Stimulated activated CD8-positive, alpha-beta memory T cell treated with anti-CD3 and anti-CD28 coated beads, Interleukin-2, amount 100 ng/mL, for 48 hours (primary cell): ENCODE data around the gene ANKRD6.

Source experiments
- DNase-seq, 2 donors: peaks; one replicate each; pipeline ENCODE4 v3.0.0-alpha.2; 2020; ENCODE audit warnings: low read depth in 2 of 2

The ANKRD6 gene

DNA sequence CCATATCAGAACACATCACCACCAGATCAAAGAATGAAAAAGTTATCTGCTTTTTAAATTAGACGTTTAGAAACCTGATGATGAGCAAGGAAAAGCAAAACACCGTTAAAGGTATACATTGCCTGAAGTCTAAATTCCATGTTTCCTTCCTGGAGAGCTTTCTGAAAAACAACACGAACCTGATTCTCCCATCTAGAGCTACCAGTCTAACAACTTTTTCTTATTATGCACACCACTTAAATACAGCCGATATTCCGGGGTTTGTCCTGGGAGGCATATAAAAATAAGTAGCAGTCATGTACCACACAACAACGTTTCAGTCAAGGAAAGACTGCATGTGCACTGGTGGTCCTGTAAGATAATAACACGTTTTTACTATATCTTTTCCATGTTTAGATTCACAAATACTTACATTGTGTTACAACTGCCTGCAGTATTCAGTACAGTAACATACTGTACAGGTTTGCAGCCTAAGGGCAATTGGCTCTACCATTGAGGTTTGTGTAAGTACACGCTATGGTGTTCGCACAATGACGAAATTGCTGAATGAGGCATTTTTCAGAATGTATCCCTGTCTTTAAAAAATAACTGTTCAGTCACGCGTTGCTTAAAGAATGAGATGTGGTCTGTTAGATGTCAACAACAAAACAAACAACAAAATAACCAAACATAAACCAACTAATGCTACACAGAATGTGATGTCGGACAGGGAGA, 224.7 kb downstream of the ANKRD6 start:
- DNase-seq: no peak

DNA sequence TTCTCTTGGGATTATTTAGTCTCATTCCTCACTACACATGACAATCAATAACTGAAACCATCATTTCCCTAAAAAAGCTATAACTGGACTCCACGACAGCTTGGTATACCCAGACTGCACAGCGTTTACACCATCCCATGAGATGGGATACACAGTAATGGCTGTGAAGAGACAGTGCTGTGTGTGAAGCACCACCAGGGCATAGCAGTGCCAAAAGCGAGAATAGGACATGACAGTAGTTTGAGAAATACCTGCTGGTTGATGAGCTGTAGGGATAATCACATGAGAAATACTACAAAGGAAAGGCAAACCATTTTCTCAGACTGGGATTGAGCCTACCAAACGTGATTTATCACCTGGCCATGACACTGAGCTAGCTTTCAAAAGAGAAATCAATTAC, 228.0 kb downstream of the ANKRD6 start:
- no peak for DNase-seq

DNA sequence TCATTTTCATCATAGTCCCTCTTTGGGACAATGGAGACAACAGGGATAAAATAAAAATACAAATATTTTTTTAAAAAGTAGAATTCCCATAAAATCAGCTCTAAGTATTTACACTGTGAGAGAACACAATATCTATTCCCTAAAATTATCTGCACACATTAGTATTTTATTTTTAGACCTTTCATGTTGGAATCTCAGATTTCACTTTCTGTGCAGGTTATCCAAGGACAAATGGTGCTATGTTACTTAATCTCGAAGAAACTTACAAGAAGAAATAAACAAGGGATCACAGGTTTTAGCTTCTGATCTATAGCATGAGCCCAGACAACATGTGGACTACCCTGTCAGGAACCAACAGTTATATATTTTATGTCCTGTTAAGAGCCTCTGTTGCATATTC, 228.6 kb downstream of the ANKRD6 start:
- DNase-seq: no peak

DNA sequence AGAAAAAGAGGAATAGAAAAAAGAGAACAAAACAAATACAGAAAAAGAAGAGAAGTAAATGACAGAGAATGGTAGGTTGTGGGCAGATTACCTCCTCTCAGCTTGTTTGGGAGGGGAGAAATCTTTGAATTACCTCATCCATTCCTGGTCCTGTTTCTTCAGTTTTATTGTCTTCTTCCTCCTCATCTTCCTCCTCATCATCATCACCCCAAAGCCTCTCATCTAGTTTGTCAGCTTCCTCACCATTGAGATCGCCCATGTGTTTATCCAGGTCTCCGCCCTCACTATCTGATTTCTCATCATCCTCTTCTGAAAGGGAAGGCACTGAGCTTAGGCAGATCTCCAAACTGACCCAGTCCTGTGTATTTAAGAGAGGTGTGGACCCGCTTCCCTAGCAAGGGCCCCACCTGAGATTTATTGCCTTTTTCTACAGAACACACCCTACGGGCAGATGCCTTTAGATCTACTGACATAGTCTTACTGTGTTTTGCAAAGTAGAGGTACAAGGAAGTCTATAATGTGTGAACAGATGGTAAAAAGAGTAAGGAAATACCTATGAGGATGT, 229.8 kb downstream of the ANKRD6 start:
- DNase-seq: no peak

DNA sequence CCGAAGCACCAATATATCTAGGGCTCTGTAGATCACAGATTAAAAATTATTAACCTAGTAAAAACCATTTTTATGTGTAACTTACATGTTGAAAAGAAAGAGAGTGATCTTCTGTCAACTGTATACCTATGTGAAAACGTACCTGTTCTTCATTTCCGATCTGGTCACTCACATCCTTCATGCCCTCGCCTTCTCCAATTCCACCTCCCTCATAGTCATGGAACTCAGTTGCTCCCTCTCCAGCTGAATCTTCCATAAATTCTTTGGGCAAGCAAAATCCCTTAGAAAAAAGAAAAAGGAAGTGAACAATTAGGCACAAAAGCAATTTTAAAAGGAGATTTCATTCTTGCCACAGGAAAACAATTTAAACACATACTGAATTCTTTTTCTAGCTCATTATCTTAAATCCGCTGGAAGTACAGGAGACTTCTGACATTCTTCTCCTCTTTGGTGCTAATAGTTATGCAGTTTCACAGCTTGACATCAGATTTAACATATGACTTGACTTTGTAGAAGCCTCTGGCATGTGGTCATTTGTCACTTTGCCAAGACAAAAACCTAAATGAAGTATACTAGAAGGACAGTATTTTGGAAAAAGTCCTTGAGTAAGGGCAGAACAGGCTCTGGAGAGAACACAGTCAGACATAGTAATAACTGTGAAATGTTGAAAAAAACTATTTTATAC, 235.1 kb downstream of the ANKRD6 start:
- no peak for DNase-seq

DNA sequence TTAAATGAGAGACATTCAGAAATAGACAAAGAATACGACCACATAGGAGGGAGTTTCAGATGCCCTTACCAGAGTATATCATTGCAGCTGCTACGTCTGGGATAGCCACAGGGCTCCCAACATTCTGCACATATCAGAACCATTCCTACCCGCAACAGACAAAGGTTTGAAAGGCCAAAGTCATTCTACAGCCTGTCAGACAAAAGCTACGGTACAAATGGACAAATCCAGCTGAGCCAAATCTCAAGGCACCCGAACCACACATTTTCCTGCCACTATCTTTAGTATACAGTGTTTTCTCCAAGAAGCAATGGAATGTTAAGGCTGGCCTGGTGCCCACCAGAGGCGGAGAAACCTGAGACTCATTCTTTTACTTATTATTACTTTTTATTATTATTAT, 236.1 kb downstream of the ANKRD6 start:
- no peak for DNase-seq

DNA sequence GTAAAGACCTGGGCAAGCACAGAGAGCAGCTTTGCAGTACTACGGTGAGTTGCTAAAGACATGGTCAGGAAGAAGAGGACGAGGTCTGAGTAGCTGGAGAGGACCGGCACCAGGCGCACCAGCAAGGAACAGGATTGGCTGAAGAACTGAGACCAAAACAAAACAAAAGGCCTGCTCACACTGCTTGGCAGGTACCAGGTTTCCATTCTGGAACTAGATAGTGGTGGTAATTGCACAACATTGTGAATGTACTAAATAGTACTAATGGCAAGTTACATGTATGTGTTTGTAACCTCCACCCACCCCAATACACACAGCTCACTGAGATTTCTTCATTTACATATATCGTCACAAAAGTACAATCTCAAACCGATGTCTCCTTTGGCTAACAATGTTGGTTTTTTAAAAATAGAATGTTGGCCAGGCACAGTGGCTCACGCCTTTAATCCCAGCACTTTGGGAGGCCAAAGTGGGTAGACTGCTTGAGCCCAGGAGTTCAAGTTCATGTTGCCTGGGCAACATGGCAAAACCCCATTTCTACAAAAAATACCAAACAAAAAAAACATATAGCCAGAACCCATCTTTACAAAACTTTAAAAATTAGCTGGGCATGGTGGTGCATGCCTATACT, 238.1 kb downstream of the ANKRD6 start:
- no peak for DNase-seq

DNA sequence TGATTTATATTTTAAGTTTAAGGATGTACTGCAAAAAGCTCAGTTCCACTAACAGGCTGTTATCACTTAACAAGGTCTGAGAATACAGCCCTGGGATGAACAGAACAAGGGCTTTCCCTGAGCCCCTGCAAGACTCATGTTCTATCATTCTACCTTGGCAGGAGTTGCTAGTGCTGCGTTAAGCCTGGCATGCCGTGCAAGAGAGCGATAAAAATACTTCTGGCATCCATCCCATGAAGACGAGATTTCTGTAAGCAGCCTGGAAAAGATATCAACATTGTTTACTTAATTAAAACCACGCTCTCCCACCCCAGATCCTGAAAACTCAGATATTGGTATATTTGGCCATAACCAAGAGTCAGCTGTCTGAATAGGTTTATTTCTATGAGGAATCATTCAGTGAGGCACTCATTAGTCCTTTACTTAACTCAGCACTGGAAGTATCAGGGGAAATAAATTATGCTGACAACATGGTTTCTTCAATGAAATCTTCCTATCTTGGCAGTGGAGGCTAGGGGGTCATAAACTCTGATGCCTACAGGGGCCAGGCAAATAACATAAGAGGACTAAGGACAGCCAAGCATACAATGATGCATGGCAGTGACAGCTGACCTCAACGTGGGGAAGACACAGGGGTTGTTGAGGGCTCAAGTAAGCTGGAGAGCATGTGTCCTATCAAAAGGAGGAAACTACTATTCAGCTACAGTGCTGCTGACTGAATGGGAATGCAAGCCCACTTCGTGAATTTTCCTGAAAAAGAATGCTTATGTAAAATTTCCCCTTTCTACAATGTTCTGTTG, 243.2 kb downstream of the ANKRD6 start:
- no peak for DNase-seq

DNA sequence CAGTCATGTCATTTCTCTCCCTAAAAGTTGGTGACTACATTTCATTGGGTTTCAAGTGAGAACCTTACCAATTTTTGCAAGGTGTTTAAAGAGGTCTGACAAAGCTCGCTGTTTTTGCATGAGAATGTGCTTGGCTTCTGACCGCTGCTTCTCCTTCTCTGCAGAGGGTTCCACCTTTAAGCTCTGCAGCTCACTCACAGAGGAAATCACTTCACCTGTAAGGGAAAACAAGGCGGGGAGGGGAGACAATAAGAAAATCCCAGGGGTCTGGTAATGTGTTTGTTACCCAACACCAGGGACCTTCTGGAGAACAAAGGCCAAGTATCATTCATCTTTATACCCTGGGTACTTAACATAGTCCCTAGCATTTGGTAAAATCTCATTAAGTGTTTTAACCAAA, 245.6 kb downstream of the ANKRD6 start:
- DNase-seq: no peak

DNA sequence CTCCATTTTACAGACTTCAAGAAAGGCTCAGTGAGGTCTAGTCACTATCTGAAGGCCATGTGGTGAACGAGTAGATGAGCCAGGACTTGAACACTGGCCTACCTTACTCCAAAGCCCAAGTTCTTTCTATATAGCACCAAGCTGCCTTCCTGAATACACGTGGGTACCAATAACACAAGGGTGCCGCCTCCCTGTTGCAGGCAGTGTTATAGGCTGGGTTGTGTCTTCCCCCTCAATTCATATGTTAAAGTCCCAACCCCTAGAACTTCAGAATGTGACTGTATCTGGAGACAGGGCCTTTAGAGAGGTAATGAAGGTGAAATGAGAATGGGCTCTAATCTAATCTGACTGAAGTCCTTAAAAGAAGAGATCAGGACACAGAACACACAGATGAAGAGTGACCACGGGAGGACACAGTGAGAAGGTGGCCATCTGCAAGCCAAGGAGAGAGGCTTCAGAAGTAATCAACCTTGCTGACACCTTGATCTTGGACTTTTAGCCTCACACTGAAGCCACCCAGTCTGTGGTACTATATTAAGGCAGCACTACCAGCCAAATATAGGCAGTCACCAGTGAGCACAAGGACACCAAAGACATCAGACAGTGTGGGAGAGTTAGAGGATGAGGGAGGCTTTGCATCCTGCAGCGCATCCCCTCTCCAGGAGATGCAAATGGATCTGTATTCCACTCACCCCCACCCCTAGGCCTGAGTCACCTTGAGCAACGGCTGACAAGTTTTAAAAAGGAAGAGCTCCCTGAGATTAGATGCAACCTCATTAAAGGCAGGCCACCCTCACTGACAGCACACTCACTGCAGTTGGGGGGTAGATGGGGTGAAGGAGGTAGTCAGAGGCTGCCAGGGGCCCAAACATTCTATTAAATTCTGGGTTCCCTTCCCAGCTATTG, 246.5 kb downstream of the ANKRD6 start:
- no peak for DNase-seq

DNA sequence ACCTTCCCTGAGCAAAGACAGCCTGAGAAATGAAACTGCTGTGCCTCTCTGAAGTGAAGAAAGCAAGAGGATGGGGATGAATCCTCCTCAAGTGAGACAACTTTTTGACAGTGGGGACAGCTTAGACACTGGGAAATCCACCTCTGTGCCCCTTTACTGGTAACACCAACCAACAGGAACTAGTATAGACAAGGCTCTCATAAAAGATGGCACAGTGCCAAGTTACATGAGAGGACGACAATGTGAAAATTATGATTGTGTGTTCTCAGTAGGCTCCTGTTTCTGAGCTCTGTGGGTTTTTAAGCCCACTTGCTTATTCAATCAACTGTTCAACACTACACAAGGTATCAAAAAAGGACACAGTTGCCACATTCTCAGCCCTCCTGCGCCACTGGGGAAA, 247.2 kb downstream of the ANKRD6 start:
- no peak for DNase-seq

DNA sequence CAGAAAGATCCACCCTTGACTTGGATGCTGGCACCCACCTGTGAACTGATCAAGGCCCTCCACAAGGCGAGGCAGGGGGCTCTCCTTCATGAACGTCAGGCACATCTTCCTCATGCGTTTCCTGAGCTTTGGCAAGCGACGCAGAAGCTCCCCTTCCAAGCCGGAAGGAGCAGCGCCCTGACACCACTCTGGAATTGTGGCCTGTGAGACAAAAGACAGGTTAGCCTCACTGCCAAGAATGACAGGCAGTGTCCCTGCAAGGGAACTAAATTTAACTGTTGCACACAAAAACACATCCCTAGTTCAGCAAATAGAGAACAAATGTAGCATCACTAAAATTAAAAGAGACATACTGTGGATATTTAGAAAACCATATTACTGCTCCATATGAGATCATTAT, 247.6 kb downstream of the ANKRD6 start:
- no peak for DNase-seq

DNA sequence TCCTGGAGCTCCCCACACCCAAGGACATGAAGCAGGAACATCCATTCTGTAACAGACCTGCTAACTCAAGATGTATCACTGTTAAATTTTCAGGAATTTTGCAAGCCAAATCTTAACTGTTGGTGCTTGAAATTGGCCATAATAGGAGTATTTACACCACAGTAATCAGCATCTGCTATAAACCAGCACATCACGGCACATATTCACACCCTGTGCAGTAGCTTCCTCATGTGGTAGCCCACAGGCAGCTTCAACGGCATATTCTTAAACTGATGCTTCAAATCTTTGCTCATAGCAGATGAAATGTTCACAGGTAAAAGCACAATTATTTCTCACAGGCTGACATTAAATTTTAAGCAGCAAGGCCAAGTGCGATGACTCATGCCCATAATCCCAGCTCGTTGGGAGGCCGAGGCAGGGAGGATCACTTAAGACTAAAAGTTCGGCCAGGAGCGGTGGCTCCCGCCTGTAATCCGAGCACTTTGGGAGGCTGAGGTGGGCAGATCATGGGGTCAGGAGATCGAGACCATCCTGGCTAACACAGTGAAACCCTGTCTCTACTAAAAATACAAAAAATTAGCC, 249.1 kb downstream of the ANKRD6 start:
- DNase-seq: no peak

DNA sequence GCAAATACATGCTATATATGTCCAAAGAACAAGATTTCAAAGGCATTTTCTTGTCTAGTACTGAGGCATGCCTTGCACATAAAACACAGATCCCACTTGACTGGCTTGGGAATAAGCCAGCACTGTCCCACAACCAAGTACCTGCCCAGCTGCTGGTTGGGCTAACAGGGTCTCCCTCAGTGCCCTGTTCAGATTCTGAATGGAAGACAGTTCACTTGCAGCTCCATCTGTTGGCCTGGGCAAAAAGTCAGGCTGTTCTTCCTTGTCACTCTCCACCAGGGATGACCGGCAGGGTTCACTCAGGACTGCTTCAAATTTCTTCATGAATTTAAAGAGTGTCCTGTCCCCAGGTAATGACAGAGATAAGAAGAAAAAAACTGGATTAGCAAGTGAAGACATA, 250.0 kb downstream of the ANKRD6 start:
- DNase-seq: no peak
